Caco-2 (cell line): ENCODE data around the gene TREH. TPM values are rescaled to one million over a fixed set of nuclear protein-coding genes. Genes with fewer than 3 reads are reported as not detected.

Source experiments
- BruUV-seq: library from RNA; stranded (reverse); fragments of 400-500 nt; replicated peaks from 2 replicates; lab custom pipeline; 2021; lab: Mats Ljungman, UMichigan
- CTCF ChIA-PET: fragments of 300-600 bp; sonication (Branson Sonifier 250); formaldehyde crosslinking; loops from one replicate; lab custom pipeline; 2022; ENCODE audit warnings: antibody characterized with exemption; lab: Charles Lee
- POLR2A ChIA-PET: fragments of 300-600 bp; sonication (Branson Sonifier 250); formaldehyde crosslinking; loops from one replicate; lab custom pipeline; 2022; ENCODE audit warnings: antibody characterized with exemption; lab: Charles Lee
- DNase-seq, 2 experiments: peaks; one replicate each; pipeline versions ENCODE4 v3.0.0 to v3.0.0-alpha.2; 2020 to 2022
- H3K27me3 ChIP-seq: replicated peaks from 2 replicates; pipeline ENCODE4 v1.6.0; 2011; ENCODE audit warnings: low read length; ENCODE audit not compliant: control insufficient read depth, insufficient read depth
- H3K36me3 ChIP-seq: 2 replicates; pipeline ENCODE4 v1.5.1; 2011; ENCODE audit warnings: low read length; ENCODE audit not compliant: control insufficient read depth, insufficient read depth
- H3K4me1 ChIP-seq: fragments of 250-450 bp; sonication (Bioruptor Pico); 2 replicates; pipeline ENCODE4 v1.5.1; 2020; ENCODE audit warnings: mild to moderate bottlenecking
- H3K4me3 ChIP-seq: 2 replicates; pipeline ENCODE4 v1.5.1; 2011; ENCODE audit warnings: low read depth, mild to moderate bottlenecking, control low read depth, low read length
- H3K9me3 ChIP-seq: fragments of 250-450 bp; sonication (Bioruptor Pico); 2 replicates; pipeline ENCODE4 v1.5.1; 2020; ENCODE audit warnings: mild to moderate bottlenecking, moderate library complexity
- H3K27ac Mint-ChIP-seq: one replicate; pipeline ENCODE4 v1.8.0; 2022; ENCODE audit warnings: mixed read lengths; ENCODE audit not compliant: unreplicated experiment
- H3K27me3 Mint-ChIP-seq: one replicate; pipeline ENCODE4 v1.8.0; 2022; ENCODE audit warnings: mixed read lengths; ENCODE audit not compliant: insufficient read depth, unreplicated experiment
- H3K36me3 Mint-ChIP-seq: one replicate; pipeline ENCODE4 v1.8.0; 2022; ENCODE audit warnings: mild to moderate bottlenecking, mixed read lengths; ENCODE audit not compliant: insufficient read depth, unreplicated experiment
- H3K4me1 Mint-ChIP-seq: one replicate; pipeline ENCODE4 v1.8.0; 2022; ENCODE audit warnings: low read depth, mixed read lengths; ENCODE audit not compliant: unreplicated experiment
- H3K4me3 Mint-ChIP-seq: one replicate; pipeline ENCODE4 v1.8.0; 2022; ENCODE audit warnings: mild to moderate bottlenecking, moderate library complexity, mixed read lengths; ENCODE audit not compliant: unreplicated experiment
- H3K9me3 Mint-ChIP-seq: one replicate; pipeline ENCODE4 v1.8.0; 2022; ENCODE audit warnings: mixed read lengths; ENCODE audit not compliant: unreplicated experiment
- CTCF ChIP-seq, 2 experiments: fragments of 200-600 bp in 1 of 2; IDR thresholded peaks; 1 replicate in 1 of 2; 2 replicates in 1 of 2; pipeline versions ENCODE4 v1.5.1 to v1.8.0; 2011 to 2022; ENCODE audit warnings: antibody characterized with exemption in 1 of 2, control low read depth in 1 of 2, inconsistent platforms in 1 of 2, low read depth in 1 of 2, low read length in 1 of 2, mild to moderate bottlenecking in 1 of 2, moderate library complexity in 1 of 2; ENCODE audit not compliant: insufficient read depth in 1 of 2, severe bottlenecking in 1 of 2, unreplicated experiment in 1 of 2
- intact Hi-C: fragments of 100-400 bp; cut with micrococcal nuclease; formaldehyde crosslinking; loops from one replicate; pipeline ENCODE4 v1.10.0; 2022; ENCODE audit not compliant: unreplicated experiment
- total RNA-seq: library from RNA; stranded (reverse); gene quantifications from 2 replicates; pipeline ENCODE4 v1.2.3, GENCODE V29; 2022

The TREH gene
- total RNA-seq, 1 experiment from 2014 or later: not detected

GRCh38 chr11:118656563-118657165 is 22.8 kb downstream of the TREH start:
- Mint-ChIP-seq H3K4me1 (peaks cover 11% of the 10 kb centered on the region), H3K27ac (no peak overlapping the region), H3K9me3 (no peaks in the 10 kb centered on the region), H3K4me3 (no peak overlapping the region), H3K27me3 (no peaks in the 10 kb centered on the region), H3K36me3 (peaks cover 21% of the 10 kb centered on the region)
- no peaks in the 10 kb centered on the region for H3K36me3 ChIP-seq
- intact Hi-C loops: loop anchor here (10.0 kb wide), 1 partner anchor 512 kb away; no protein-coding TSS in a partner anchor
- H3K9me3 ChIP-seq: no peaks in the 10 kb centered on the region
- H3K4me1 ChIP-seq: peaks cover 25% of the 10 kb centered on the region
- ChIA-PET CTCF (interaction anchor here (0.5 to 3.0 kb wide), 4 partner anchors 8 to 128 kb away, joined by 3 to 19 read pairs (median 4); partner anchors contain the start of gene PHLDB1), POLR2A (no interaction called here)
- H3K4me3 ChIP-seq: no peak overlapping the region
- TF ChIP-seq CTCF (IDR thresholded peaks at IDR 0.05; ENCODE audit: insufficient read depth in 1 of 2, low read depth in 1 of 2, low read length in 1 of 2, severe bottlenecking in 1 of 2, unreplicated experiment in 1 of 2): no peak
- no TSS peak for BruUV-seq
- DNase-seq: no peak
- H3K27me3 ChIP-seq: no peaks in the 10 kb centered on the region

DNA sequence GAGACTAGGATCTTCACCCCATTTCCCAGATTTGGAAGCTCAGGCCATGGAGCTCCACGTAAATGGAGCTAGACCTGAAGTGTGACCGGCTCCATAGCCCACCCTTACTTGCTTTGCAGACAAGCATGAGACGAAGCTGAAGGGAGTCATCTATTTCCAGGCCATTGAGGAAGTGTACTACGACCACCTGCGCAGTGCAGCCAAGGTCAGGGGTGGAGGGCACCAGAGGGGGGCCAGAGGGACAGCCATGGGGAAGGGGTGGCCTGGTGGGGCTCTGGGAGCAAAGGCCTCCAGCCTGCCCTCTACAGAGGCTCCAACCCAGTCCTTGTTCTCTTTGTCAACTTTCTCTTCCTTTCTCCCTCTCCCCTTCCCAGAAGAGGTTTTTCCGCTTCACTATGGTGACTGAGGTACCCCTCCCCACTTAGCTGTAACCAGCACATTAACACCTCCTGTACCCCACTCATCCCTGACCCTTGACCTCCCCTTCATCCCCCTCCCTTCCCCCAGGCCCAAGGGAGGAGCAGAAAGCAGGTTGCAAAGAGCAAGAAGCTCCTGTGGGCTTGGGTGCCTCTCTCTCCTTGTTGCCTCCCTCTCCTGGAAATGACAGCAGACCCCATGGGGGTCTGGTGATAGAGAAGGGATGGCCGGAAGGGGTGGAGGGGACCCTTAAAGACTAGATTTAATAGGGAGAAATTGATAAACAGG is 23.8 kb downstream of the TREH start:
- intact Hi-C loops: loop anchor here (10.0 kb wide), 1 partner anchor 511 kb away; no protein-coding TSS in a partner anchor
- H3K4me3 Mint-ChIP-seq: no peak overlapping the region
- H3K4me3 ChIP-seq: no peak overlapping the region
- H3K4me1 ChIP-seq: peaks cover 20% of the 10 kb centered on the region
- no peaks in the 10 kb centered on the region for H3K27me3 ChIP-seq
- peaks cover 11% of the 10 kb centered on the region for H3K4me1 Mint-ChIP-seq
- H3K27me3 Mint-ChIP-seq: no peaks in the 10 kb centered on the region
- TF ChIP-seq CTCF (IDR thresholded peaks at IDR 0.05; ENCODE audit: insufficient read depth in 1 of 2, low read depth in 1 of 2, low read length in 1 of 2, severe bottlenecking in 1 of 2, unreplicated experiment in 1 of 2): no peak
- no peak overlapping the region for H3K27ac Mint-ChIP-seq
- POLR2A ChIA-PET: no interaction called here
- CTCF ChIA-PET: interaction anchor here (0.6 kb wide), 1 partner anchor 129 kb away, joined by 3 read pairs; no protein-coding TSS in a partner anchor
- peaks cover 29% of the 10 kb centered on the region for H3K36me3 Mint-ChIP-seq
- no peak for DNase-seq
- no TSS peak for BruUV-seq
- peaks cover 3% of the 10 kb centered on the region; the same call in 1 of the 2 replicates for H3K36me3 ChIP-seq
- no peaks in the 10 kb centered on the region for H3K9me3 ChIP-seq
- no peaks in the 10 kb centered on the region for H3K9me3 Mint-ChIP-seq

GRCh38 chr11:118653684-118654390 is 25.6 kb downstream of the TREH start:
- Mint-ChIP-seq H3K9me3 (no peaks in the 10 kb centered on the region), H3K27me3 (no peaks in the 10 kb centered on the region), H3K4me3 (no peak overlapping the region), H3K27ac (no peak overlapping the region), H3K36me3 (peaks cover 41% of the 10 kb centered on the region), H3K4me1 (peaks cover 6% of the 10 kb centered on the region)
- intact Hi-C loops: loop anchor here (10.0 kb wide), 1 partner anchor 509 kb away; no protein-coding TSS in a partner anchor
- CTCF ChIA-PET: no interaction called here
- no TSS peak for BruUV-seq
- Histone ChIP-seq H3K36me3 (peaks cover 3% of the 10 kb centered on the region; the same call in 1 of the 2 replicates), H3K4me1 (peaks cover 13% of the 10 kb centered on the region), H3K4me3 (no peak overlapping the region), H3K27me3 (no peaks in the 10 kb centered on the region), H3K9me3 (no peaks in the 10 kb centered on the region)
- no peak for DNase-seq
- TF ChIP-seq CTCF (IDR thresholded peaks at IDR 0.05; ENCODE audit: insufficient read depth in 1 of 2, low read depth in 1 of 2, low read length in 1 of 2, severe bottlenecking in 1 of 2, unreplicated experiment in 1 of 2): no peak
- POLR2A ChIA-PET: no interaction called here
